H1 (cell line): ENCODE data around the gene DCDC2C. TPM values are rescaled to one million over a fixed set of nuclear protein-coding genes. Genes with fewer than 3 reads are reported as not detected.

Experiments
- CTCF ChIA-PET: fragments of 300-600 bp; sonication (Branson Sonifier 250); formaldehyde crosslinking; loops from one replicate; lab custom pipeline; 2021; ENCODE audit not compliant: partially characterized antibody; lab: Charles Lee
- POLR2A ChIA-PET: fragments of 300-600 bp; sonication (Branson Sonifier 250); formaldehyde crosslinking; loops from one replicate; lab custom pipeline; 2021; ENCODE audit warnings: inconsistent platforms; ENCODE audit not compliant: partially characterized antibody; lab: Charles Lee
- DNase-seq, 2 experiments: peaks; one replicate each; pipeline versions ENCODE4 v3.0.0 to v3.0.0-alpha.2; 2010 to 2022; ENCODE audit warnings: low spot score in 2 of 2, low read depth in 1 of 2, mixed read lengths in 1 of 2
- FAIRE-seq: peaks from 2 replicates; lab custom pipeline; 2011; peaks lifted over from hg19 to GRCh38; lab: Jason Lieb, UNC
- H2AFZ ChIP-seq: 2 replicates; pipeline ENCODE4 v1.8.1; 2012; ENCODE audit warnings: low read length, inconsistent platforms
- H2AK5ac ChIP-seq: 2 replicates; pipeline ENCODE4 v1.6.1; 2013; ENCODE audit warnings: low read depth, low read length
- H2BK120ac ChIP-seq: replicated peaks from 2 replicates; pipeline ENCODE3; 2013; ENCODE audit warnings: low read depth, low read length, inconsistent platforms
- H2BK12ac ChIP-seq: 2 replicates; pipeline ENCODE4 v1.6.1; 2013; ENCODE audit warnings: low read depth, low read length
- H2BK15ac ChIP-seq: 2 replicates; pipeline ENCODE4 v1.6.1; 2013; ENCODE audit warnings: low read length
- H2BK20ac ChIP-seq: 2 replicates; pipeline ENCODE4 v1.6.1; 2013; ENCODE audit warnings: low read length
- H2BK5ac ChIP-seq: 2 replicates; pipeline ENCODE4 v1.6.1; 2013; ENCODE audit warnings: low read depth, low read length
- H3K14ac ChIP-seq: 2 replicates; pipeline ENCODE4 v1.6.1; 2013; ENCODE audit warnings: inconsistent platforms; ENCODE audit not compliant: insufficient read length
- H3K18ac ChIP-seq: 2 replicates; pipeline ENCODE4 v1.6.1; 2013; ENCODE audit warnings: low read length; ENCODE audit errors: extremely low read depth
- H3K23ac ChIP-seq: 2 replicates; pipeline ENCODE4 v1.6.1; 2013; ENCODE audit warnings: inconsistent platforms; ENCODE audit not compliant: insufficient read length
- H3K23me2 ChIP-seq: 2 replicates; pipeline ENCODE4 v1.6.1; 2013; ENCODE audit warnings: low read depth, low read length
- H3K27ac ChIP-seq: 2 replicates; pipeline ENCODE4 v1.6.1; 2011; ENCODE audit warnings: low read depth, low read length, inconsistent platforms
- H3K27me3 ChIP-seq, 4 experiments: replicated peaks in 1 of 4; 1 replicate in 1 of 4; 2 replicates in 3 of 4; pipeline versions ENCODE4 v1.6.1 to v1.8.1; 2011 to 2013; ENCODE audit warnings: low read length in 3 of 4, mild to moderate bottlenecking in 3 of 4, inconsistent platforms in 2 of 4, mixed read lengths in 2 of 4, moderate library complexity in 1 of 4; ENCODE audit not compliant: control insufficient read depth in 3 of 4, insufficient read depth in 3 of 4; ENCODE audit errors: extremely low read depth in 1 of 4
- H3K36me3 ChIP-seq, 4 experiments: 2 replicates each; pipeline versions ENCODE4 v1.6.1 to v1.8.1; 2011 to 2013; ENCODE audit warnings: mild to moderate bottlenecking in 4 of 4, low read length in 3 of 4, moderate library complexity in 2 of 4, control low read depth in 1 of 4, inconsistent platforms in 1 of 4; ENCODE audit not compliant: insufficient read depth in 4 of 4, control insufficient read depth in 2 of 4
- H3K4ac ChIP-seq: replicated peaks from 2 replicates; pipeline ENCODE3; 2013; ENCODE audit warnings: low read length, low read depth, mixed read lengths, inconsistent platforms; ENCODE audit not compliant: insufficient read length
- H3K4me1 ChIP-seq, 4 experiments: replicated peaks in 1 of 4; 1 replicate in 1 of 4; 2 replicates in 3 of 4; pipeline versions ENCODE4 v1.6.1 to v1.8.1; 2011 to 2013; ENCODE audit warnings: low read length in 3 of 4, inconsistent platforms in 2 of 4, mixed read lengths in 1 of 4; ENCODE audit not compliant: insufficient read depth in 4 of 4, control insufficient read depth in 3 of 4
- H3K4me2 ChIP-seq, 2 experiments: 2 replicates each; pipeline versions ENCODE4 v1.6.1 to v1.8.1; 2011 to 2013; ENCODE audit warnings: low read depth in 2 of 2, low read length in 2 of 2, control low read depth in 1 of 2, inconsistent platforms in 1 of 2, mild to moderate bottlenecking in 1 of 2; ENCODE audit not compliant: insufficient read depth in 1 of 2
- H3K4me3 ChIP-seq, 4 experiments: fragments of 200-600, 300-600 bp in 1 of 4; sonication (generic), shearing (Covaris generic), sonication (Bioruptor Twin) in 1 of 4; 2 replicates each; pipeline versions ENCODE4 v1.5.1 to v1.8.1; 2011 to 2016; ENCODE audit warnings: low read length in 4 of 4, low read depth in 3 of 4, control low read depth in 2 of 4, inconsistent platforms in 2 of 4, mild to moderate bottlenecking in 2 of 4, mixed read lengths in 1 of 4, moderate library complexity in 1 of 4; ENCODE audit not compliant: insufficient read depth in 2 of 4; ENCODE audit errors: extremely low read depth in 1 of 4
- H3K56ac ChIP-seq: replicated peaks from 2 replicates; pipeline ENCODE3; 2013; ENCODE audit warnings: low read depth, mild to moderate bottlenecking, mixed read lengths, low read length, inconsistent platforms; ENCODE audit not compliant: insufficient read length
- H3K79me1 ChIP-seq: 2 replicates; pipeline ENCODE4 v1.6.1; 2013; ENCODE audit warnings: low read depth, low read length, control low read depth
- H3K79me2 ChIP-seq, 2 experiments: 2 replicates each; pipeline versions ENCODE4 v1.6.1 to v1.8.1; 2012 to 2013; ENCODE audit warnings: low read length in 2 of 2, mild to moderate bottlenecking in 2 of 2, inconsistent platforms in 1 of 2; ENCODE audit not compliant: insufficient read depth in 2 of 2, control insufficient read depth in 1 of 2
- H3K9ac ChIP-seq, 4 experiments: replicated peaks in 1 of 4; 1 replicate in 1 of 4; 2 replicates in 3 of 4; pipeline versions ENCODE4 v1.6.1 to v1.8.1; 2011 to 2013; ENCODE audit warnings: low read depth in 3 of 4, low read length in 3 of 4, control low read depth in 2 of 4, mild to moderate bottlenecking in 2 of 4, moderate library complexity in 2 of 4, inconsistent platforms in 1 of 4; ENCODE audit errors: extremely low read depth in 1 of 4
- H3K9me3 ChIP-seq, 2 experiments: 2 replicates each; pipeline versions ENCODE4 v1.6.1 to v1.8.1; 2012 to 2013; ENCODE audit warnings: mild to moderate bottlenecking in 2 of 2, moderate library complexity in 2 of 2, control low read depth in 1 of 2, inconsistent platforms in 1 of 2, low read depth in 1 of 2, low read length in 1 of 2, mixed read lengths in 1 of 2; ENCODE audit not compliant: insufficient read depth in 2 of 2
- H4K20me1 ChIP-seq, 2 experiments: replicated peaks in 1 of 2; 2 replicates each; pipeline versions ENCODE3 to v1.8.1; 2011 to 2013; ENCODE audit warnings: inconsistent platforms in 2 of 2, low read length in 2 of 2, mild to moderate bottlenecking in 1 of 2; ENCODE audit not compliant: insufficient read depth in 2 of 2, control insufficient read depth in 1 of 2
- H4K5ac ChIP-seq: 2 replicates; pipeline ENCODE4 v1.6.1; 2013; ENCODE audit warnings: low read length, low read depth, mixed read lengths, inconsistent platforms; ENCODE audit not compliant: insufficient read length
- H4K8ac ChIP-seq: 2 replicates; pipeline ENCODE4 v1.8.0; 2013; ENCODE audit warnings: mild to moderate bottlenecking, moderate library complexity, low read length, inconsistent platforms; ENCODE audit not compliant: insufficient read depth; ENCODE audit errors: extremely low read depth
- H4K91ac ChIP-seq: replicated peaks from 2 replicates; pipeline ENCODE3; 2013; ENCODE audit warnings: low read length, mixed read lengths, inconsistent platforms; ENCODE audit not compliant: insufficient read length
- MAX ChIP-seq: IDR thresholded peaks from 2 replicates; pipeline ENCODE4 v1.6.1; 2012; ENCODE audit warnings: inconsistent platforms
- RBBP5 ChIP-seq: IDR thresholded peaks from 2 replicates; pipeline ENCODE4 v1.7.1; 2012; ENCODE audit warnings: low read depth, mild to moderate bottlenecking, inconsistent platforms, low read length, moderate library complexity, borderline replicate concordance
- WGBS, 2 experiments: shearing (Covaris generic) in 1 of 2; methylation state at CpG; one replicate each; pipeline versions ENCODE4 v1.1.6 to v1.1.7; 2013 to 2015; ENCODE audit warnings: low lambda C conversion rate in 2 of 2, mixed read lengths in 2 of 2, inconsistent platforms in 1 of 2, low coverage in 1 of 2, missing lambda C conversion rate in 1 of 2; ENCODE audit not compliant: insufficient replicate concordance in 2 of 2, insufficient coverage in 1 of 2, insufficient read length in 1 of 2; ENCODE audit errors: extremely low coverage in 1 of 2, missing lambda C conversion rate in 1 of 2; 5-methylcytosine and 5-hydroxymethylcytosine counted together
- polyA plus RNA-seq, 7 experiments: library from polyadenylated mRNA; depleted of rRNA in 3 of 7; stranded (reverse) in 5 of 7; unstranded in 2 of 7; fragments of >200 nt in 5 of 7; fragments of 200-250 nt in 2 of 7; gene quantifications; 1 replicate in 5 of 7; 2 replicates in 1 of 7; 4 replicates in 1 of 7; pipeline versions ENCODE4 v1.2.1 to v1.2.3, GENCODE V29; 2011 to 2013; ENCODE audit warnings: missing spikeins in 2 of 7, mixed read lengths in 2 of 7
- total RNA-seq: library from RNA; stranded (reverse); fragmentation: NEBNext Ultra II Directional; extraction: Animal tissue kit (Norgen Biotek cat#: 25700); gene quantifications from 2 replicates; pipeline ENCODE4 v1.2.1, GENCODE V29; 2021

The DCDC2C gene
- total and polyA plus RNA-seq, 2 of the 8 experiments (the other 6 are each of a cell fraction or from before 2014, with no cell fraction given) = 0.50 TPM; not detected in 1

GRCh38 chr2:3656762-3657721 lies 46.3 kb upstream of the DCDC2C start:
- no peak overlapping the region for H2BK120ac ChIP-seq
- H2AFZ ChIP-seq = peak overlapping the region; percentile 88; the same call in 1 of the 2 replicates
- WGBS, 2 experiments = 84% methylated on average over 35 of the region's 36 CpGs; no CpG with 5 or more reads in 1 of the 2 experiments
- H4K91ac ChIP-seq = no peak overlapping the region
- no peak overlapping the region for H2AK5ac ChIP-seq
- no peak overlapping the region for H2BK15ac ChIP-seq
- H2BK20ac ChIP-seq = 0 out of 2 replicates have a peak overlapping the region, but pooled peaks have one; percentile 55
- no peak overlapping the region for H4K5ac ChIP-seq
- no peak overlapping the region for H3K27ac ChIP-seq
- no peaks in the 10 kb centered on the region; a peak in 1 of 4 replicates for H3K9me3 ChIP-seq
- DNase-seq (no peak), FAIRE-seq (no peak)
- H3K79me1 ChIP-seq = no peaks in the 10 kb centered on the region
- no peaks in the 10 kb centered on the region for H3K23me2 ChIP-seq
- ChIA-PET POLR2A (interaction anchor here (0.6 to 1.5 kb wide), 2 partner anchors 80 to 99 kb away, joined by 3 to 5 read pairs; no protein-coding TSS in a partner anchor), CTCF (interaction anchor here (0.9 to 1.8 kb wide), 7 partner anchors 8 to 193 kb away, joined by 3 to 5 read pairs (median 3); no protein-coding TSS in a partner anchor)
- no peak overlapping the region for H3K23ac ChIP-seq
- H3K4me1 ChIP-seq = peaks cover 5 to 19% (median 9%) of the 10 kb centered on the region in 4 experiments; a peak in 6 of 7 replicates
- H3K56ac ChIP-seq = no peak overlapping the region
- no peak overlapping the region; the same call in 1 of the 2 replicates for H2BK5ac ChIP-seq
- H3K4me3 ChIP-seq = no peak overlapping the region
- no peak overlapping the region for H3K4ac ChIP-seq
- H3K36me3 ChIP-seq = no peaks in the 10 kb centered on the region
- H3K9ac ChIP-seq = no peak overlapping the region
- H4K20me1 ChIP-seq = no peaks in the 10 kb centered on the region
- H3K18ac ChIP-seq = peak overlapping the region; percentile 53; the same call in 1 of the 2 replicates
- H4K8ac ChIP-seq = peak overlapping the region; percentile 17
- H3K79me2 ChIP-seq = no peaks in the 10 kb centered on the region
- peak overlapping the region; percentile 28; the same call in 1 of the 2 replicates for H2BK12ac ChIP-seq
- H3K27me3 ChIP-seq = peaks cover 0 to 2% (median 0%) of the 10 kb centered on the region in 4 experiments; a peak in 1 of 7 replicates
- H3K14ac ChIP-seq = no peak overlapping the region
- H3K4me2 ChIP-seq = peak overlapping the region in 1 of 2 experiments; percentile 4; a peak in 1 of 4 replicates
- TF ChIP-seq MAX (0 out of 2 replicates have a peak, but pooled peaks have one; percentile 7), RBBP5 (0 out of 2 replicates have a peak, but pooled peaks have one; percentile 42)
